Caco-2 (cell line): ENCODE results near the gene IL17F. TPM values are rescaled to one million over a fixed set of nuclear protein-coding genes. Genes with fewer than 3 reads are reported as not detected.

Experiments used
- BruUV-seq: library from RNA; stranded (reverse); fragments of 400-500 nt; replicated peaks from 2 replicates; lab custom pipeline; 2021; lab: Mats Ljungman, UMichigan
- CTCF ChIA-PET: fragments of 300-600 bp; sonication (Branson Sonifier 250); formaldehyde crosslinking; loops from one replicate; lab custom pipeline; 2022; ENCODE audit warnings: antibody characterized with exemption; lab: Charles Lee
- POLR2A ChIA-PET: fragments of 300-600 bp; sonication (Branson Sonifier 250); formaldehyde crosslinking; loops from one replicate; lab custom pipeline; 2022; ENCODE audit warnings: antibody characterized with exemption; lab: Charles Lee
- DNase-seq, 2 experiments: peaks; one replicate each; pipeline versions ENCODE4 v3.0.0 to v3.0.0-alpha.2; 2020 to 2022
- H3K27me3 ChIP-seq: replicated peaks from 2 replicates; pipeline ENCODE4 v1.6.0; 2011; ENCODE audit warnings: low read length; ENCODE audit not compliant: control insufficient read depth, insufficient read depth
- H3K36me3 ChIP-seq: 2 replicates; pipeline ENCODE4 v1.5.1; 2011; ENCODE audit warnings: low read length; ENCODE audit not compliant: control insufficient read depth, insufficient read depth
- H3K4me1 ChIP-seq: fragments of 250-450 bp; sonication (Bioruptor Pico); 2 replicates; pipeline ENCODE4 v1.5.1; 2020; ENCODE audit warnings: mild to moderate bottlenecking
- H3K4me3 ChIP-seq: 2 replicates; pipeline ENCODE4 v1.5.1; 2011; ENCODE audit warnings: low read depth, mild to moderate bottlenecking, control low read depth, low read length
- H3K9me3 ChIP-seq: fragments of 250-450 bp; sonication (Bioruptor Pico); 2 replicates; pipeline ENCODE4 v1.5.1; 2020; ENCODE audit warnings: mild to moderate bottlenecking, moderate library complexity
- H3K27ac Mint-ChIP-seq: one replicate; pipeline ENCODE4 v1.8.0; 2022; ENCODE audit warnings: mixed read lengths; ENCODE audit not compliant: unreplicated experiment
- H3K27me3 Mint-ChIP-seq: one replicate; pipeline ENCODE4 v1.8.0; 2022; ENCODE audit warnings: mixed read lengths; ENCODE audit not compliant: insufficient read depth, unreplicated experiment
- H3K36me3 Mint-ChIP-seq: one replicate; pipeline ENCODE4 v1.8.0; 2022; ENCODE audit warnings: mild to moderate bottlenecking, mixed read lengths; ENCODE audit not compliant: insufficient read depth, unreplicated experiment
- H3K4me1 Mint-ChIP-seq: one replicate; pipeline ENCODE4 v1.8.0; 2022; ENCODE audit warnings: low read depth, mixed read lengths; ENCODE audit not compliant: unreplicated experiment
- H3K4me3 Mint-ChIP-seq: one replicate; pipeline ENCODE4 v1.8.0; 2022; ENCODE audit warnings: mild to moderate bottlenecking, moderate library complexity, mixed read lengths; ENCODE audit not compliant: unreplicated experiment
- H3K9me3 Mint-ChIP-seq: one replicate; pipeline ENCODE4 v1.8.0; 2022; ENCODE audit warnings: mixed read lengths; ENCODE audit not compliant: unreplicated experiment
- intact Hi-C: fragments of 100-400 bp; cut with micrococcal nuclease; formaldehyde crosslinking; loops from one replicate; pipeline ENCODE4 v1.10.0; 2022; ENCODE audit not compliant: unreplicated experiment
- total RNA-seq: library from RNA; stranded (reverse); gene quantifications from 2 replicates; pipeline ENCODE4 v1.2.3, GENCODE V29; 2022
- TF ChIP-seq, protein P1 (sequence below), 2 experiments: fragments of 200-600 bp in 1 of 2; IDR thresholded peaks; 1 replicate in 1 of 2; 2 replicates in 1 of 2; pipeline versions ENCODE4 v1.5.1 to v1.8.0; 2011 to 2022; ENCODE audit warnings: antibody characterized with exemption in 1 of 2, control low read depth in 1 of 2, inconsistent platforms in 1 of 2, low read depth in 1 of 2, low read length in 1 of 2, mild to moderate bottlenecking in 1 of 2, moderate library complexity in 1 of 2; ENCODE audit not compliant: insufficient read depth in 1 of 2, severe bottlenecking in 1 of 2, unreplicated experiment in 1 of 2

The IL17F gene
- total RNA-seq, 1 experiment from 2014 or later, result not detected

DNA sequence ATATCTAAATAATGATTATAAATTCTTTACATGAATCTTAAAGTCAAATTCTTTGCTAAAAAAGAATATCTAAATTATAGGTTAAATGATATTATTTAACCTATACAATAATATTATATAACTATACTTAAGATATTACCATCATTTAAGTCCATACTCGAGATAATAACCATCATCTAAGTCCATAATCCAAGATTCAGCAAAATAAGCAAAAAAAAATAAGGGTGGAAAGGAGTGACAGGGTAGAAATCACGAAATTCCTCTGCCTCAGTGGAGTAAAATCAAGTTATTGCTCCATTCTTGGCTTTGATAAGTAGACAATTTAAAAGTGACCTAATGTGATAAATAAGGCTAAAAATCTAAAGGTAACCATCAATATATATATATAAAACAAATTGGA lies 48.4 kb downstream of the IL17F start:
- no TSS peak for BruUV-seq
- intact Hi-C loops, result no loop called here

DNA sequence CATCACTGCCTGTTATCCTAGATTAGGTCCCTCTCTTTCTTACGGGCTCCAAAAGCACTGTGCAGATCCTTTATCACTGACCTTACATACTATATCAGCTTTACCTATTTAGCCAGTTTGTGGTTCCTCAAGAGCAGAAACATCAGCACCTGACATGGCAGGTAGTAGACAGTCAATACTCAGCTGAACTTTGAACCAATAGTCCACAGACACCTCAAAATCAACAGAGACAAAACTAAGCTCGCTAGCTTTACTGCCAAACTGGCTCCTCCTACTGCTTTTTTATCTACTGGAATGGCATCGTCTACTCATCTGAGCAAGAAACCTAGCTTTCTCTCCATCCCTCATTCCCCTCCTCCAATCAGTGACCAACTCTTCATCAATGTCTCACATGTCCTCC lies 52.5 kb downstream of the IL17F start:
- no peaks in the 10 kb centered on the region for H3K36me3 Mint-ChIP-seq
- intact Hi-C loops, result no loop called here
- Histone ChIP-seq H3K4me1 (no peaks in the 10 kb centered on the region), H3K9me3 (no peaks in the 10 kb centered on the region), H3K36me3 (no peaks in the 10 kb centered on the region), H3K4me3 (no peak overlapping the region), H3K27me3 (no peaks in the 10 kb centered on the region)
- TF ChIP-seq, protein P1, sequence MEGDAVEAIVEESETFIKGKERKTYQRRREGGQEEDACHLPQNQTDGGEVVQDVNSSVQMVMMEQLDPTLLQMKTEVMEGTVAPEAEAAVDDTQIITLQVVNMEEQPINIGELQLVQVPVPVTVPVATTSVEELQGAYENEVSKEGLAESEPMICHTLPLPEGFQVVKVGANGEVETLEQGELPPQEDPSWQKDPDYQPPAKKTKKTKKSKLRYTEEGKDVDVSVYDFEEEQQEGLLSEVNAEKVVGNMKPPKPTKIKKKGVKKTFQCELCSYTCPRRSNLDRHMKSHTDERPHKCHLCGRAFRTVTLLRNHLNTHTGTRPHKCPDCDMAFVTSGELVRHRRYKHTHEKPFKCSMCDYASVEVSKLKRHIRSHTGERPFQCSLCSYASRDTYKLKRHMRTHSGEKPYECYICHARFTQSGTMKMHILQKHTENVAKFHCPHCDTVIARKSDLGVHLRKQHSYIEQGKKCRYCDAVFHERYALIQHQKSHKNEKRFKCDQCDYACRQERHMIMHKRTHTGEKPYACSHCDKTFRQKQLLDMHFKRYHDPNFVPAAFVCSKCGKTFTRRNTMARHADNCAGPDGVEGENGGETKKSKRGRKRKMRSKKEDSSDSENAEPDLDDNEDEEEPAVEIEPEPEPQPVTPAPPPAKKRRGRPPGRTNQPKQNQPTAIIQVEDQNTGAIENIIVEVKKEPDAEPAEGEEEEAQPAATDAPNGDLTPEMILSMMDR (IDR thresholded peaks at IDR 0.05; ENCODE audit: insufficient read depth in 1 of 2, low read depth in 1 of 2, low read length in 1 of 2, severe bottlenecking in 1 of 2, unreplicated experiment in 1 of 2), result no peak
- ChIA-PET POLR2A (no interaction called here), CTCF (no interaction called here)
- H3K4me1 Mint-ChIP-seq, result peaks cover 9% of the 10 kb centered on the region
- DNase-seq, result no peak
- H3K27ac Mint-ChIP-seq, result no peak overlapping the region
- H3K9me3 Mint-ChIP-seq, result no peaks in the 10 kb centered on the region
- BruUV-seq, result no TSS peak
- no peak overlapping the region for H3K4me3 Mint-ChIP-seq
- peaks cover 9% of the 10 kb centered on the region for H3K27me3 Mint-ChIP-seq

More for the DNA sequence above, 48.4 kb downstream of the IL17F start:
- H3K36me3 Mint-ChIP-seq, result no peaks in the 10 kb centered on the region
- no peaks in the 10 kb centered on the region for H3K36me3 ChIP-seq
- CTCF ChIA-PET, result no interaction called here
- peaks cover 24% of the 10 kb centered on the region for H3K9me3 Mint-ChIP-seq
- H3K4me3 Mint-ChIP-seq, result no peak overlapping the region
- H3K4me1 Mint-ChIP-seq, result peaks cover 9% of the 10 kb centered on the region
- H3K9me3 ChIP-seq, result peaks cover 14% of the 10 kb centered on the region
- POLR2A ChIA-PET, result no interaction called here
- no peak overlapping the region for H3K27ac Mint-ChIP-seq
- H3K27me3 ChIP-seq, result no peaks in the 10 kb centered on the region
- no peaks in the 10 kb centered on the region for H3K4me1 ChIP-seq
- no peak for DNase-seq
- H3K27me3 Mint-ChIP-seq, result no peaks in the 10 kb centered on the region
- TF ChIP-seq, protein P1 (IDR thresholded peaks at IDR 0.05; ENCODE audit: insufficient read depth in 1 of 2, low read depth in 1 of 2, low read length in 1 of 2, severe bottlenecking in 1 of 2, unreplicated experiment in 1 of 2), result no peak
- no peak overlapping the region for H3K4me3 ChIP-seq

DNA sequence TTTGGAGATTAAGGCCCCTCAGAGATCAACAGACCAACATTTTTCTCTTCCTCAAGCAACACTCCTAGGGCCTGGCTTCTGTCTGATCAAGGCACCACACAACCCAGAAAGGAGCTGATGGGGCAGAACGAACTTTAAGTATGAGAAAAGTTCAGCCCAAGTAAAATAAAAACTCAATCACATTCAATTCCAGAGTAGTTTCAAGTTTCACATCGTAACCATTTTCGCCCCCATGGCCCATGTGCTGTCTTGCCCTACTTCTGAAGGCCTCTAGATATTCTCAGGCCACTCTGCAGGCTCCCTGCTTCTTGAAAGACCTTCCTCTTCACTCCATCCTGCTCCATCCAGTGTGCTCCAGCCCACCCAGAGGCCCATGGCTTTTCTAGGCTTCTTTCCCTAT lies 53.9 kb downstream of the IL17F start:
- Mint-ChIP-seq H3K4me1 (peaks cover 9% of the 10 kb centered on the region), H3K36me3 (no peaks in the 10 kb centered on the region), H3K27ac (no peak overlapping the region), H3K9me3 (no peaks in the 10 kb centered on the region), H3K4me3 (no peak overlapping the region), H3K27me3 (peaks cover 13% of the 10 kb centered on the region)
- H3K4me1 ChIP-seq, result no peaks in the 10 kb centered on the region
- POLR2A ChIA-PET, result no interaction called here
- no peak overlapping the region for H3K4me3 ChIP-seq
- DNase-seq, result no peak
- no peaks in the 10 kb centered on the region for H3K9me3 ChIP-seq
- no peaks in the 10 kb centered on the region for H3K27me3 ChIP-seq
- intact Hi-C loops, result no loop called here
- TF ChIP-seq, protein P1 (IDR thresholded peaks at IDR 0.05; ENCODE audit: insufficient read depth in 1 of 2, low read depth in 1 of 2, low read length in 1 of 2, severe bottlenecking in 1 of 2, unreplicated experiment in 1 of 2), result no peak
- BruUV-seq, result no TSS peak
- no peaks in the 10 kb centered on the region for H3K36me3 ChIP-seq
- CTCF ChIA-PET, result interaction anchor here (0.6 kb wide), 1 partner anchor 133 kb away, joined by 6 read pairs; no protein-coding TSS in a partner anchor
